A673 (cell line): Measurements from ENCODE around the gene COG7. TPM values are rescaled to one million over a fixed set of nuclear protein-coding genes. Genes with fewer than 3 reads are reported as not detected.

Experiments used
- BruUV-seq: library from RNA; stranded (reverse); fragments of 400-500 nt; replicated peaks from 2 replicates; lab custom pipeline; 2021; lab: Mats Ljungman, UMichigan
- CTCF ChIA-PET: fragments of 300-600 bp; sonication (Branson Sonifier 250); formaldehyde crosslinking; loops from one replicate; lab custom pipeline; 2022; ENCODE audit warnings: antibody characterized with exemption; lab: Charles Lee
- POLR2A ChIA-PET: fragments of 300-600 bp; sonication (Branson Sonifier 250); formaldehyde crosslinking; loops from one replicate; lab custom pipeline; 2022; ENCODE audit warnings: antibody characterized with exemption; ENCODE audit not compliant: low non-redundant PET; lab: Charles Lee
- DNase-seq: peaks from one replicate; pipeline ENCODE4 v3.0.0-alpha.2; 2015; ENCODE audit warnings: low spot score
- H3K27ac ChIP-seq: fragments of 200-600 bp; sonication (generic); 2 replicates; pipeline ENCODE4 v1.5.1; 2016; ENCODE audit warnings: mixed run types, low read depth, mild to moderate bottlenecking, mixed read lengths, antibody characterized with exemption, low read length; ENCODE audit not compliant: poor library complexity, severe bottlenecking
- H3K27me3 ChIP-seq: fragments of 200-600 bp; sonication (generic); replicated peaks from 2 replicates; pipeline ENCODE4 v1.6.1; 2017; ENCODE audit warnings: mixed run types, low read depth, mild to moderate bottlenecking, mixed read lengths, antibody characterized with exemption, low read length; ENCODE audit not compliant: insufficient read depth, poor library complexity
- H3K36me3 ChIP-seq: fragments of 200-600 bp; sonication (generic); 2 replicates; pipeline ENCODE4 v1.6.1; 2016; ENCODE audit warnings: mixed run types, mild to moderate bottlenecking, mixed read lengths, antibody characterized with exemption, low read length; ENCODE audit not compliant: insufficient read depth, poor library complexity, severe bottlenecking
- H3K4me1 ChIP-seq: fragments of 200-600 bp; sonication (generic); 2 replicates; pipeline ENCODE4 v1.6.1; 2017; ENCODE audit warnings: mixed run types, mild to moderate bottlenecking, mixed read lengths, antibody characterized with exemption, low read length; ENCODE audit not compliant: insufficient read depth, poor library complexity, severe bottlenecking
- H3K4me3 ChIP-seq: fragments of 200-600 bp; sonication (generic); 2 replicates; pipeline ENCODE4 v1.5.1; 2016; ENCODE audit warnings: low read depth, mixed run types, mild to moderate bottlenecking, mixed read lengths, low read length; ENCODE audit not compliant: poor library complexity, severe bottlenecking
- H3K9me3 ChIP-seq: fragments of 200-600 bp; sonication (generic); 2 replicates; pipeline ENCODE4 v1.6.1; 2016; ENCODE audit warnings: mixed run types, low read depth, mild to moderate bottlenecking, mixed read lengths, antibody characterized with exemption, low read length; ENCODE audit not compliant: poor library complexity, severe bottlenecking
- EZH2 ChIP-seq: fragments of 200-600 bp; sonication (generic); IDR thresholded peaks from 2 replicates; pipeline ENCODE4 v1.6.1; 2017; ENCODE audit warnings: borderline replicate concordance, low read depth, mild to moderate bottlenecking, mixed read lengths, antibody characterized with exemption, low read length; ENCODE audit not compliant: poor library complexity, severe bottlenecking
- intact Hi-C: fragments of 100-400 bp; cut with micrococcal nuclease; formaldehyde crosslinking; loops from one replicate; pipeline ENCODE4 v1.10.0; 2022; ENCODE audit not compliant: unreplicated experiment
- total RNA-seq: library from RNA; stranded (reverse); gene quantifications from 2 replicates; pipeline ENCODE4 v1.2.3, GENCODE V29; 2021
- TF ChIP-seq, protein P1 (sequence below): fragments of 300-800, 200-600 bp; sonication (generic); conservative IDR thresholded peaks from 2 replicates; pipeline ENCODE4 v1.5.1; 2017; ENCODE audit warnings: low read depth, mild to moderate bottlenecking, antibody characterized with exemption, low read length, moderate library complexity, mixed read lengths

Gene COG7
- total RNA-seq, 1 experiment from 2014 or later = 33.8 TPM

DNA sequence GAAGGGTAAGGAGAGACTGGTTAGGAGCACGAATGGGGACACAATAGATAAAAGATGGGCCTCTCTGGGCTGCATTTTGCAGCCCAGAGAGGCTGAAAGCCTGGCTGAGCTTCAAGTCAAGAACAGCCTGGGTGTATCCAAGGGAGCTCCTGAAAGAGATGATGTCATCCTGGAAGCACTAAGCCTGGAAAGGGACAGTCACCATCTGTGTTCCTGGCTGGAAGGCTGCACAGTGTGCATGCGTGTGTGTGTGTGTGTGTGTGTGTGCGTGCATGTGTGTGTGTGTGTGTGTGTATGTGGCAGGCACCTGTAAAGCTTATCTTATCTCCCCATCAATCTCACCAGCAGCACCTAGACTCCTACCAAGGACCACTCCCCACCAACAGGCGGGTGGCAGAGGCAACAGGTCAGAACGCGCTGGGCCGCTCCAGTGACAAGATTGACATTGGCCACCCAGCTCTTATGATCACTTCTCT is 44.1 kb downstream of the COG7 start:
- peak; percentile 38 for DNase-seq
- POLR2A ChIA-PET = no interaction called here
- TF ChIP-seq, protein P1, sequence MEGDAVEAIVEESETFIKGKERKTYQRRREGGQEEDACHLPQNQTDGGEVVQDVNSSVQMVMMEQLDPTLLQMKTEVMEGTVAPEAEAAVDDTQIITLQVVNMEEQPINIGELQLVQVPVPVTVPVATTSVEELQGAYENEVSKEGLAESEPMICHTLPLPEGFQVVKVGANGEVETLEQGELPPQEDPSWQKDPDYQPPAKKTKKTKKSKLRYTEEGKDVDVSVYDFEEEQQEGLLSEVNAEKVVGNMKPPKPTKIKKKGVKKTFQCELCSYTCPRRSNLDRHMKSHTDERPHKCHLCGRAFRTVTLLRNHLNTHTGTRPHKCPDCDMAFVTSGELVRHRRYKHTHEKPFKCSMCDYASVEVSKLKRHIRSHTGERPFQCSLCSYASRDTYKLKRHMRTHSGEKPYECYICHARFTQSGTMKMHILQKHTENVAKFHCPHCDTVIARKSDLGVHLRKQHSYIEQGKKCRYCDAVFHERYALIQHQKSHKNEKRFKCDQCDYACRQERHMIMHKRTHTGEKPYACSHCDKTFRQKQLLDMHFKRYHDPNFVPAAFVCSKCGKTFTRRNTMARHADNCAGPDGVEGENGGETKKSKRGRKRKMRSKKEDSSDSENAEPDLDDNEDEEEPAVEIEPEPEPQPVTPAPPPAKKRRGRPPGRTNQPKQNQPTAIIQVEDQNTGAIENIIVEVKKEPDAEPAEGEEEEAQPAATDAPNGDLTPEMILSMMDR = no peak
- TF ChIP-seq EZH2 = no peak

DNA sequence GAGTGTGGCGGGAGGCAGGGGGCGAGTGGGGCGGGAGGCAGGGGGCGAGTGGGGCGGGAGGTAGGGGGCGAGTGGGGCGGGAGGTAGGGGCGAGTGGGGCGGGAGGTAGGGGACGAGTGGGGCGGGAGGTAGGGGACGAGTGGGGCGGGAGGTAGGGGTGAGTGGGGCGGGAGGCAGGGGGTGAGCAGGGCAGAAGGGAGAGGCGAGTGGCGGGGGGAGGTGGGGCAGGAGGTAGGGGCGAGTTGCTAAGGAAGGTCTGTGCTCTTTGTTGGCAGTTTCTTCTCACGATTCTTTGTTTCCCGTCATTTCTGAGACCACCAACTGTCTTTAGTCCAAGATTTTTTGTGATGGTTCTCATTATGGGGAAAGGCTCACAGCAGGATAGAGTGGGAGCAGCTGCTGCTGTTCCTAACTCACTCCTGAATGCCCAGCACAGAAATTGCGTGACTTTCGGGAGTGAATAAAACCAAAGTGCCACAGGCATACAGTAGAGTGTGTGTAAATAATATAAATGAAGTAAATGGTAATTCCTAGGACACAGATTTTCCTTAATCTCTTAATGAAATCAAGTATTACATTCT is 44.7 kb downstream of the COG7 start:
- Histone ChIP-seq H3K9me3 (no peaks in the 10 kb centered on the region), H3K27me3 (no peaks in the 10 kb centered on the region), H3K4me1 (no peaks in the 10 kb centered on the region), H3K4me3 (no peak overlapping the region), H3K36me3 (peaks cover 47% of the 10 kb centered on the region), H3K27ac (no peak overlapping the region)
- intact Hi-C loops = no loop called here
- TF ChIP-seq EZH2 = no peak
- TF ChIP-seq, protein P1 = no peak
- CTCF ChIA-PET = no interaction called here
- DNase-seq = peak; percentile 24
- POLR2A ChIA-PET = no interaction called here
- no TSS peak for BruUV-seq

More for the DNA sequence above, 44.1 kb downstream of the COG7 start:
- Histone ChIP-seq H3K4me1 (no peaks in the 10 kb centered on the region), H3K36me3 (peaks cover 48% of the 10 kb centered on the region), H3K27ac (peak overlapping the region; percentile 52), H3K27me3 (no peaks in the 10 kb centered on the region), H3K9me3 (no peaks in the 10 kb centered on the region), H3K4me3 (no peak overlapping the region)
- BruUV-seq = no TSS peak
- CTCF ChIA-PET = interaction anchor here (1.0 kb wide), 1 partner anchor 25 kb away, joined by 4 read pairs; no protein-coding TSS in a partner anchor
- intact Hi-C loops = no loop called here

DNA sequence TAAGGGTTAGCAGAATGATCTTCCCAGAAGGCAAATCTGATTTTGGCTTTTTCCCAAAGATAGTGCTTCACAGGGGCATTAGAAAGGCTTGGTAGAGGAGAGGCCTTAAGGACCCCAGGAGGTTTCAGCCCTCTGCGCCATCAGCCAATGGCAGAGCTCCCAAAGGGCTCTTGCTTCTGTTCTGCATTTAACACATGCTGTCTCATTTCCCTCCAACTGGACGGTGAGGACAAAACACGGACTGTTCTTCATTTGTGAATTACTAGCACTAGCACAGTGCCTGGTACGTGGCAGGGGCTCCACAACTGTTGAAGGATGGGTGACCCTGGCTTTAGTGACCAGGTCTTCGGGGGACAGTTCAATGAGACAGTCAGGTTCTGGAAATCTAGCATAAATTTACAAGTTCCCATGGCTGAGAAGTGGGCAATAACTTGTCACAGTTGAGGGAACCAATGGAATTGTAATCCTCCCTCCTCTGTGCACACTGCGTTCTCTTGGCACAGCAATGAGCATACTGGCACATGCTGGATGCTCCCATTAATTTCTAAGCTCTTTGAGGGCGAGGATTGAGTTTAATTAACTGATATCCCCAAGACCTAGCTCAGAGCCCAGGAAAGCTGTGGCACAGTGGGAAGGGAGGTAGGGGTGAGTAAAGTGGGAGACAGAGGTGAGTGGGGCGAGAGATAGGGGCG is 45.4 kb downstream of the COG7 start:
- BruUV-seq = no TSS peak

More for the DNA sequence above, 45.4 kb downstream of the COG7 start:
- no peaks in the 10 kb centered on the region for H3K9me3 ChIP-seq
- ChIA-PET POLR2A (no interaction called here), CTCF (no interaction called here)
- peak; percentile 24 for DNase-seq
- intact Hi-C loops = no loop called here
- H3K4me3 ChIP-seq = no peak overlapping the region
- no peaks in the 10 kb centered on the region for H3K27me3 ChIP-seq
- TF ChIP-seq, protein P1 = no peak
- TF ChIP-seq EZH2 = no peak
- H3K36me3 ChIP-seq = peaks cover 48% of the 10 kb centered on the region
- H3K4me1 ChIP-seq = no peaks in the 10 kb centered on the region
- H3K27ac ChIP-seq = no peak overlapping the region
